D721Med (cell line): ENCODE measurements around the gene MYO18B.

Source experiments
- DNase-seq: peaks from one replicate; pipeline ENCODE4 v3.0.0; 2011; ENCODE audit warnings: low spot score; ENCODE audit not compliant: insufficient read length
- FAIRE-seq: peaks from 2 replicates; lab custom pipeline; 2011; peaks lifted over from hg19 to GRCh38; lab: Jason Lieb, UNC
- TF ChIP-seq, protein P1 (sequence below): IDR thresholded peaks from 2 replicates; pipeline ENCODE4 v1.5.1; 2012; ENCODE audit warnings: mild to moderate bottlenecking, control low read depth; ENCODE audit not compliant: insufficient read depth; ENCODE audit errors: missing control alignments

Gene MYO18B

GRCh38 chr22:25781801-25782200 is 39.8 kb downstream of the MYO18B start:
- FAIRE-seq, result no peak
- TF ChIP-seq, protein P1, sequence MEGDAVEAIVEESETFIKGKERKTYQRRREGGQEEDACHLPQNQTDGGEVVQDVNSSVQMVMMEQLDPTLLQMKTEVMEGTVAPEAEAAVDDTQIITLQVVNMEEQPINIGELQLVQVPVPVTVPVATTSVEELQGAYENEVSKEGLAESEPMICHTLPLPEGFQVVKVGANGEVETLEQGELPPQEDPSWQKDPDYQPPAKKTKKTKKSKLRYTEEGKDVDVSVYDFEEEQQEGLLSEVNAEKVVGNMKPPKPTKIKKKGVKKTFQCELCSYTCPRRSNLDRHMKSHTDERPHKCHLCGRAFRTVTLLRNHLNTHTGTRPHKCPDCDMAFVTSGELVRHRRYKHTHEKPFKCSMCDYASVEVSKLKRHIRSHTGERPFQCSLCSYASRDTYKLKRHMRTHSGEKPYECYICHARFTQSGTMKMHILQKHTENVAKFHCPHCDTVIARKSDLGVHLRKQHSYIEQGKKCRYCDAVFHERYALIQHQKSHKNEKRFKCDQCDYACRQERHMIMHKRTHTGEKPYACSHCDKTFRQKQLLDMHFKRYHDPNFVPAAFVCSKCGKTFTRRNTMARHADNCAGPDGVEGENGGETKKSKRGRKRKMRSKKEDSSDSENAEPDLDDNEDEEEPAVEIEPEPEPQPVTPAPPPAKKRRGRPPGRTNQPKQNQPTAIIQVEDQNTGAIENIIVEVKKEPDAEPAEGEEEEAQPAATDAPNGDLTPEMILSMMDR, result no peak

DNA sequence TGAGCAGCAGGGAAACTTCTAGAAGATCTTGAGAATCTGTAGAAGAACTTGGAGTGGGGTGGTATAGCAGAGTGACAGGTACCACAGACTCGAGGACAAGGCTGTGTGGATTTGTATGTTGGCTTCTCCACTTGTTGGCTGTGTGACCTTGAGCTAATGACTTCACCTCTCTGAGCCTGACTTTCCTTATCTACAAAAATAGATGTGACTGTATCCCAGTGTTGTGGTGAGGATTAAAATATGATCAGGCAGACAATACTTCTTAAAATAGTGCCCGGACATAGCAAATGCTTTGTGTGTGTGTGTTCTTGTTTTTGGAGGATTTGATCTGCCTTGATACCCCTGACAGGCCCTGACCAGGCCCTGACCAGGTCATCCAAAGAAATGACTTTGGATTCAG is 40.8 kb downstream of the MYO18B start:
- no peak for DNase-seq
- TF ChIP-seq, protein P1, result no peak
- FAIRE-seq, result no peak

More at GRCh38 chr22:25781801-25782200, 39.8 kb downstream of the MYO18B start:
- DNase-seq, result no peak

GRCh38 chr22:25783856-25784255 is 41.9 kb downstream of the MYO18B start:
- FAIRE-seq (no peak), DNase-seq (no peak)
- TF ChIP-seq, protein P1, result no peak

DNA sequence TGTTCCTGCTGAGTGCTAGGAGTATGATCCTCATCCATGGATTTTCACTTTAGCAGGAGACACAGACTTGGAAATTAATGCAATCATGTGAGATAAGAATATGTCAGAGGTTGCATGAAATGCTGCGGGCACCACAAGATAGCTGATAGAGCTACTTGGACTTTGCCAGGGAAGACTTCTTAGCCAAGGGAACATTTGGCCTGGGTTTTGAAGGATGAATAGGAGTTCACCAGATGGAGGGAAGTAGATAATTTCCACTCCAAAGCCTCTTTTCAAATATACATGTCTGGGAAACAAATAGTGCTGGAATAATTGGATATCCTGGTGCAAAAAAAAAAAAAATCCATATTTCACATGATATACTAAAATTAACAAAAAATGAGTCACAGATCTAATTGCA is 44.2 kb downstream of the MYO18B start:
- DNase-seq (no peak), FAIRE-seq (no peak)
- TF ChIP-seq, protein P1, result no peak

DNA sequence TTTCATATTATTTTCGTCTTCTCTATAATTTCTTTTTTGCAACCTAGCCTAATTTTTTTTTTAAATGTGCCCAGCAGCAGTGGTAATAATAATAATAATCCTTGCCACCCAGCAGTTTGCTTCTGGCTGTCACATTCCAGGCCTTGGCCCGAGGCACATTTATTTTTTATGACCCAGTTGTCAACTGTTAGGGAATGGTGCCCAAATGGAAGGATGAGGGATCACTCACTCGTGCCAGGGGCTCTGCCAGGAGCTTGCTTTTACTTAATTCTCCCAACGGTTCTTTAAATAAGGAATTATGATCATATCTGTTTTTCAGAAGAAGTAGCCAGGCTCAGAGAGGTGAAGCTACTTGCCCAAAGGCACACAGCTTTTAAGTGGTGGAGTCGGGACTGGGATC is 49.6 kb downstream of the MYO18B start:
- TF ChIP-seq, protein P1, result no peak
- FAIRE-seq (no peak), DNase-seq (no peak)

GRCh38 chr22:25795478-25795877 is 53.5 kb downstream of the MYO18B start:
- FAIRE-seq (no peak), DNase-seq (no peak)
- TF ChIP-seq, protein P1, result no peak

DNA sequence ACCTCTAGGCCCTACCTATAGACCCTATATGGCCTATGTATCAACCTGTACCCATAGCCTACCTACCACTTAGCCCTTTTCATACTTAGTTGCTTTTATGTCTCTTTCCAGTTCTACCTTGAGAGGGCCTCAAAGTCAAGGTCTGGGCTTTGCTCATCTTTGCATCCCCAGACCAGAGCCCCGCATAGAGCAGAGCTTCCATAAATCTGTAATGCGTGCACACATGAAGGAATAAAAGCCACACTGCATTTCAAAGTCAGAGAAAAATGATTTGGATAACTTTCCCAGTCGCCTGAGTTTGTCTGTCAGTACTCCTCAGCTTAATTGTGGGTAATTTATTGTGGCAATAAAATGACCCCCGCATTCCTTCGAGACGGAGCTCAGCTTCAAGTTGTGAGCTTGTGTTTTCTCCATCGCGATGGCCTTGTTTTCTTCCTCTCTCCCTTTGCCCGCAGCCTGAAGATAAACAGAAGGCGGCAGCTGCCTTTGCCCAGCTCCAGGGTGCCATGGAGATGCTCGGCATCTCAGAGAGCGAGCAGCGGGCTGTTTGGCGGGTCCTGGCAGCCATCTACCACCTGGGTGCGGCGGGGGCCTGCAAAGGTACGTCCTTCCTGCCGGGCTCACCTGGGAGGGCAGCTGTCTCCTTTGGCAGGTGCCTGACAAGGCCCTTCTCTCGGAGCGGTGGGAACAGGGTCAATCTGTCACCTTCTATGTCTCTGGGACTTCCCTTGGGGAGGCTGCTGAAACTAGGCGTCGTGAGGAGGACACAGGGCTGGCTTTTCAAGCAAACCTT is 55.7 kb downstream of the MYO18B start:
- TF ChIP-seq, protein P1, result no peak
- FAIRE-seq, result no peak
- DNase-seq, result no peak
